HCT116 (cell line): ENCODE results near the gene OCSTAMP. TPM values are rescaled to one million over a fixed set of nuclear protein-coding genes. Genes with fewer than 3 reads are reported as not detected.

Experiments
- ATAC-seq: fragments of 200-7000 bp; cut with Tn5 transposase; 2 replicates; pipeline ENCODE4 v1.9.1; 2020; ENCODE audit warnings: mild to moderate bottlenecking, moderate library complexity
- BruUV-seq: library from RNA; stranded (reverse); fragments of 400-500 nt; replicated peaks from 2 replicates; lab custom pipeline; 2021; lab: Mats Ljungman, UMichigan
- CTCF ChIA-PET: fragments of 300-600 bp; sonication (Branson Sonifier 250); formaldehyde crosslinking; loops from one replicate; lab custom pipeline; 2021; ENCODE audit warnings: antibody characterized with exemption; lab: Charles Lee
- POLR2A ChIA-PET: fragments of 300-600, 350-600 bp; sonication (Branson Sonifier 250); formaldehyde crosslinking; loops from one replicate; lab custom pipeline; 2021; ENCODE audit warnings: antibody characterized with exemption; lab: Charles Lee
- RAD21 ChIA-PET, 2 experiments: fragments of 300-600 bp; sonication (Branson Sonifier 250); formaldehyde crosslinking; loops; one replicate each; lab custom pipeline; 2023; ENCODE audit warnings: low total read pairs in 2 of 2; ENCODE audit not compliant: uncharacterized antibody in 2 of 2, unreplicated experiment in 2 of 2, low non-redundant PET in 1 of 2; lab: Charles Lee
- DNase-seq: peaks from one replicate; pipeline ENCODE4 v3.0.0-alpha.2; 2010; ENCODE audit warnings: low read depth, low spot score
- H2AFZ ChIP-seq: fragments of 200-600 bp; shearing (Covaris generic), sonication (generic); 2 replicates; pipeline ENCODE4 v1.6.1; 2017; ENCODE audit warnings: low read depth, mixed run types, mixed read lengths, antibody characterized with exemption, low read length; ENCODE audit not compliant: poor library complexity, severe bottlenecking
- H3K27ac ChIP-seq: 2 replicates; pipeline ENCODE4 v1.5.1; 2012; ENCODE audit warnings: low read depth, low read length
- H3K27me3 ChIP-seq: fragments of 200-600 bp; sonication (generic); 2 replicates; pipeline ENCODE4 v1.6.1; 2016; ENCODE audit warnings: mixed run types, low read length, mixed read lengths; ENCODE audit not compliant: insufficient read depth
- H3K36me3 ChIP-seq, 2 experiments: fragments of 200-500 bp in 1 of 2; fragments of 200-600 bp in 1 of 2; sonication (Bioruptor generic) in 1 of 2; sonication (generic) in 1 of 2; 2 replicates each; pipeline versions ENCODE4 v1.5.1 to v1.6.1; 2014 to 2016; ENCODE audit warnings: low read length in 2 of 2, inconsistent platforms in 1 of 2, mixed read lengths in 1 of 2, mixed run types in 1 of 2; ENCODE audit not compliant: insufficient read depth in 2 of 2, control insufficient read depth in 1 of 2
- H3K4me1 ChIP-seq, 2 experiments: fragments of 200-600 bp in 1 of 2; sonication (generic) in 1 of 2; 2 replicates each; pipeline versions ENCODE4 v1.5.1 to v1.6.1; 2012 to 2017; ENCODE audit warnings: low read length in 2 of 2, inconsistent platforms in 1 of 2, mild to moderate bottlenecking in 1 of 2, mixed read lengths in 1 of 2, mixed run types in 1 of 2, moderate library complexity in 1 of 2; ENCODE audit not compliant: insufficient read depth in 2 of 2, control insufficient read depth in 1 of 2
- H3K4me2 ChIP-seq: fragments of 200-600 bp; sonication (generic); 2 replicates; pipeline ENCODE4 v1.6.1; 2017; ENCODE audit warnings: mixed run types, low read length, mixed read lengths
- H3K4me3 ChIP-seq, 2 experiments: fragments of 200-600 bp in 1 of 2; sonication (generic) in 1 of 2; replicated peaks in 1 of 2; 2 replicates each; pipeline ENCODE4 v1.5.1; 2011 to 2016; ENCODE audit warnings: low read length in 2 of 2, control low read depth in 1 of 2, low read depth in 1 of 2, mild to moderate bottlenecking in 1 of 2, mixed read lengths in 1 of 2, mixed run types in 1 of 2
- H3K79me2 ChIP-seq: fragments of 200-600 bp; sonication (generic); 2 replicates; pipeline ENCODE4 v1.6.1; 2017; ENCODE audit warnings: mild to moderate bottlenecking, mixed run types, low read length, moderate library complexity, mixed read lengths; ENCODE audit not compliant: insufficient read depth
- H3K9ac ChIP-seq: fragments of 200-600 bp; sonication (generic); 2 replicates; pipeline ENCODE4 v1.6.1; 2016; ENCODE audit warnings: low read length, mixed read lengths
- H3K9me2 ChIP-seq: fragments of 200-600 bp; sonication (generic), shearing (Covaris generic); 2 replicates; pipeline ENCODE4 v1.6.1; 2017; ENCODE audit warnings: mixed run types, mild to moderate bottlenecking, moderate library complexity; ENCODE audit not compliant: insufficient read depth
- H3K9me3 ChIP-seq, 2 experiments: fragments of 200-500 bp in 1 of 2; fragments of 200-600 bp in 1 of 2; sonication (Bioruptor generic) in 1 of 2; sonication (generic) in 1 of 2; 2 replicates each; pipeline ENCODE4 v1.6.1; 2014 to 2017; ENCODE audit warnings: low read length in 2 of 2, mixed read lengths in 2 of 2, inconsistent platforms in 1 of 2, low read depth in 1 of 2, mild to moderate bottlenecking in 1 of 2, mixed run types in 1 of 2, moderate library complexity in 1 of 2; ENCODE audit not compliant: control insufficient read depth in 1 of 2, insufficient read depth in 1 of 2
- H4K20me1 ChIP-seq: fragments of 200-600 bp; sonication (generic), shearing (Covaris generic); 2 replicates; pipeline ENCODE4 v1.6.1; 2017; ENCODE audit warnings: mixed run types, mild to moderate bottlenecking, moderate library complexity; ENCODE audit not compliant: insufficient read depth
- ATF3 ChIP-seq: IDR thresholded peaks from 2 replicates; pipeline ENCODE4 v1.6.1; 2012
- CBX3 ChIP-seq: IDR thresholded peaks from 2 replicates; pipeline ENCODE4 v1.6.1; 2012; ENCODE audit warnings: low read depth
- CTCF ChIP-seq, 3 experiments: fragments of 200-600 bp in 1 of 3; sonication (generic) in 1 of 3; IDR thresholded peaks in 2 of 3; conservative IDR thresholded peaks in 1 of 3; 2 replicates each; pipeline ENCODE4 v1.5.1; 2012 to 2017; ENCODE audit warnings: low read depth in 2 of 3, low read length in 2 of 3, antibody characterized with exemption in 1 of 3, borderline replicate concordance in 1 of 3, control low read depth in 1 of 3, mild to moderate bottlenecking in 1 of 3, mixed read lengths in 1 of 3, mixed run types in 1 of 3, moderate library complexity in 1 of 3; ENCODE audit not compliant: insufficient read depth in 1 of 3
- ELF1 ChIP-seq: IDR thresholded peaks from 2 replicates; pipeline ENCODE4 v1.6.1; 2012; ENCODE audit warnings: low read depth, borderline replicate concordance
- FOSL1 ChIP-seq: IDR thresholded peaks from 2 replicates; pipeline ENCODE4 v1.6.1; 2012; ENCODE audit warnings: low read depth
- JUND ChIP-seq: IDR thresholded peaks from 2 replicates; pipeline ENCODE4 v1.6.1; 2012
- MAX ChIP-seq: IDR thresholded peaks from 2 replicates; pipeline ENCODE4 v1.6.1; 2012
- POLR2A ChIP-seq: IDR thresholded peaks from 2 replicates; pipeline ENCODE4 v1.7.0; 2011; ENCODE audit warnings: borderline replicate concordance; ENCODE audit not compliant: insufficient read depth, insufficient read length; ENCODE audit errors: extremely low read depth
- RAD21 ChIP-seq: IDR thresholded peaks from 2 replicates; pipeline ENCODE4 v1.6.1; 2012; ENCODE audit warnings: low read depth, mild to moderate bottlenecking
- SIN3A ChIP-seq: IDR thresholded peaks from 2 replicates; pipeline ENCODE4 v1.6.1; 2012; ENCODE audit warnings: low read depth
- ZFX ChIP-seq: fragments of 450-650 bp; IDR thresholded peaks from 2 replicates; pipeline ENCODE4 v1.6.1; 2017
- ZNF274 ChIP-seq: fragments of 200-500 bp; sonication (Bioruptor generic); IDR thresholded peaks from 2 replicates; pipeline ENCODE4 v1.6.1; 2014; ENCODE audit warnings: mild to moderate bottlenecking, low read depth, low read length, inconsistent platforms
- intact Hi-C: fragments of 100-400 bp; cut with micrococcal nuclease; formaldehyde crosslinking; loops from 2 replicates; pipeline ENCODE4 v1.10.0; 2022
- total RNA-seq: library from RNA; stranded (reverse); gene quantifications from one replicate; pipeline ENCODE4 v1.2.1, GENCODE V29; 2021; ENCODE audit not compliant: unreplicated experiment

The OCSTAMP gene
- total RNA-seq, 1 experiment from 2014 or later: not detected

- H4K20me1 ChIP-seq: no peaks in the 10 kb centered on the region
- H3K36me3 ChIP-seq: no peaks in the 10 kb centered on the region
- TF ChIP-seq JUND: no peak
- TF ChIP-seq SIN3A: no peak
- no peak for TF ChIP-seq ZNF274
- no peak for TF ChIP-seq ATF3
- no peak for TF ChIP-seq CBX3
- no peaks in the 10 kb centered on the region for H3K9me3 ChIP-seq
- no peaks in the 10 kb centered on the region for H3K4me1 ChIP-seq
- H3K4me2 ChIP-seq: no peak overlapping the region
- intact Hi-C loops: no loop called here
- H2AFZ ChIP-seq: no peak overlapping the region
- no peak overlapping the region for H3K4me3 ChIP-seq
- H3K9ac ChIP-seq: no peak overlapping the region
- no peak overlapping the region for H3K27ac ChIP-seq
- no peaks in the 10 kb centered on the region for H3K79me2 ChIP-seq
- DNase-seq (no peak), ATAC-seq (no peak)
- 0 out of 2 replicates have a peak, but pooled peaks cover 6% of the 10 kb centered on the region for H3K27me3 ChIP-seq
- CTCF ChIA-PET: no interaction called here
- no peaks in the 10 kb centered on the region for H3K9me2 ChIP-seq
- POLR2A ChIA-PET: no interaction called here
- BruUV-seq: no TSS peak
- RAD21 ChIA-PET: no interaction called here
These were observed 2.3 kb upstream of the OCSTAMP start for GRCh38 chr20:46552460-46553420.

- H3K9me2 ChIP-seq: no peaks in the 10 kb centered on the region
- no peak for ATAC-seq
- H3K4me2 ChIP-seq: no peak overlapping the region
- POLR2A ChIA-PET: no interaction called here
- no peaks in the 10 kb centered on the region for H3K4me1 ChIP-seq
- intact Hi-C loops: no loop called here
- H3K36me3 ChIP-seq: no peaks in the 10 kb centered on the region
- 0 out of 2 replicates have a peak, but pooled peaks cover 6% of the 10 kb centered on the region for H3K27me3 ChIP-seq
- DNase-seq: no peak
- no TSS peak for BruUV-seq
- H4K20me1 ChIP-seq: no peaks in the 10 kb centered on the region
- H3K9ac ChIP-seq: no peak overlapping the region
- H3K79me2 ChIP-seq: no peaks in the 10 kb centered on the region
- CTCF ChIA-PET: interaction anchor here (0.9 kb wide), 1 partner anchor 10 kb away, joined by 3 read pairs; no protein-coding TSS in a partner anchor
- TF ChIP-seq ELF1 (no peak), ATF3 (no peak), ZNF274 (no peak), CTCF (IDR thresholded peaks at IDR 0.05 in 2 of 3, conservative IDR thresholded peaks at IDR 0.05 in 1 of 3; ENCODE audit: borderline replicate concordance in 1 of 3, insufficient read depth in 1 of 3, low read depth in 2 of 3, low read length in 2 of 3) (no peak), SIN3A (no peak), FOSL1 (no peak), CBX3 (no peak), MAX (no peak), JUND (no peak), RAD21 (no peak), POLR2A (no peak), ZFX (no peak)
- no peak overlapping the region for H2AFZ ChIP-seq
- no peak overlapping the region for H3K27ac ChIP-seq
- no peak overlapping the region for H3K4me3 ChIP-seq
- RAD21 ChIA-PET: no interaction called here
- H3K9me3 ChIP-seq: no peaks in the 10 kb centered on the region
These were observed 1.3 kb upstream of the OCSTAMP start for GRCh38 chr20:46551522-46552381.
